Adipose tissue (tissue), 3 donors: ENCODE data around the gene TNFRSF8. TPM values are rescaled to one million over a fixed set of nuclear protein-coding genes. Genes with fewer than 3 reads are reported as not detected.
"Not testable (repeated sequence)": the region's sequence is repeated elsewhere in the genome, so short reads cannot be mapped to it uniquely, and the experiment has no call there.

ENCODE experiments used
- H3K27ac ChIP-seq: one replicate; pipeline ENCODE4 v1.5.1; 2013; ENCODE audit warnings: low read depth, low read length
- WGBS, 3 donors: extraction: QIAGEN DNeasy Blood & Tissue Kit; methylation state at CpG; one replicate each; pipeline ENCODE4 v1.1.7; 2013; 5-methylcytosine and 5-hydroxymethylcytosine counted together
- polyA plus RNA-seq, 3 donors: library from polyadenylated mRNA; stranded (reverse); fragments of 200-250 nt; gene quantifications; one replicate each; pipeline ENCODE4 v1.2.3, GENCODE V29; 2013
- donor health status: healthy with polysubstance abuse.
- donor health status: Bipolar disorder and iron deficiency.
- donor health status: healthy.

Gene TNFRSF8
- polyA plus RNA-seq, 3 donors: 0.40 to 3.8 (median 2.8) TPM

DNA sequence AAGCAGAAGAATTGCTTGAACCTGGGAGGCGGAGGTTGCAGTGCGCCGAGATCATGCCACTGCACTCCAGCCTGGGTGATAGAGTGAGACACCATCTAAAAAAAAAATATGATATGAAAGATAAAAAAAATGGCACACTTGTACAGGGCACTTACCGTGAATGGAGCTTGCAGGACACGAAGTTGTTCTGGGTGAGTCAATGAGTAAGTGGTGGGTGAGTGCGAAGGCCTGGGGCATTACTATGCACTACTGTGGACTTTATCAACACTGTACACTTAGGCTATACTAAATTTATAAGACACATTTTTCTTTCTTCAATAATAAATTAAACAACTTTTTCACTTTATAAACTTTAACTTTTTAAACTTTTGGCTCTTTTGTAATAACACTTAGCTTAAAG, 37.0 kb downstream of the TNFRSF8 start:
- H3K27ac ChIP-seq: no peak overlapping the region
- WGBS, 3 donors: 93 to 98% (median 97%) methylated on average over 6 of the region's 6 CpGs

DNA sequence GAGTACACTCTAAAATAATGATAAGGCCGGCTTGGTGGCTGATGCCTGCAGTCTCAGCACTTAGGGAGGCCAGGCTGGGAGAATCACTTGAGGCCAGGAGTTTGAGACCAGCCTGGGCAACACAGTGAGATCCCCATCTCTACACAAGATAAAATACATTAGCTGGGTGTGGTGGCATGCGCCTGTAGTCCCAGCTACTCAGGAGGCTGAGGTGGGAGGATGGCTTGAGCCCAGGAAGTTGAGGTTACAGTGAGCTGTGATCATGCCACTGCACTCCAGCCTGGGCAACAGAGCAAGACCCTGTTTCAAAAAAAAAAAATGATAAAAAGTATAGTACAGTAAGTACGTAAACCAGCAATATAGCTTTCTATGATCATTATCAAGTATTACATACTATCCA, 38.0 kb downstream of the TNFRSF8 start:
- 84 to 96% (median 90%) methylated on average over 3 of the region's 3 CpGs for WGBS, 3 donors
- not testable (repeated sequence) for H3K27ac ChIP-seq

- WGBS, 3 donors: 94 to 95% (median 94%) methylated on average over 10 of the region's 10 CpGs
- H3K27ac ChIP-seq: no peak overlapping the region
These were observed 39.0 kb downstream of the TNFRSF8 start for GRCh38 chr1:12102066-12102465.

GRCh38 chr1:12104417-12104816, 41.3 kb downstream of the TNFRSF8 start:
- 74 to 80% (median 77%) methylated on average over 13 of the region's 13 CpGs for WGBS, 3 donors
- no peak overlapping the region for H3K27ac ChIP-seq

- 62 to 89% (median 80%) methylated on average over 5 of the region's 5 CpGs for WGBS, 3 donors
These were observed 43.0 kb downstream of the TNFRSF8 start for GRCh38 chr1:12106153-12106552.

GRCh38 chr1:12106861-12107260, 43.8 kb downstream of the TNFRSF8 start:
- not testable (repeated sequence) for H3K27ac ChIP-seq
- WGBS, 3 donors: 74 to 78% (median 76%) methylated on average over 9 of the region's 9 CpGs

More at GRCh38 chr1:12106153-12106552, 43.0 kb downstream of the TNFRSF8 start:
- H3K27ac ChIP-seq: no peak overlapping the region

GRCh38 chr1:12107718-12108117, 44.6 kb downstream of the TNFRSF8 start:
- H3K27ac ChIP-seq: no peak overlapping the region
- 81 to 84% (median 84%) methylated on average over 13 of the region's 13 CpGs for WGBS, 3 donors

DNA sequence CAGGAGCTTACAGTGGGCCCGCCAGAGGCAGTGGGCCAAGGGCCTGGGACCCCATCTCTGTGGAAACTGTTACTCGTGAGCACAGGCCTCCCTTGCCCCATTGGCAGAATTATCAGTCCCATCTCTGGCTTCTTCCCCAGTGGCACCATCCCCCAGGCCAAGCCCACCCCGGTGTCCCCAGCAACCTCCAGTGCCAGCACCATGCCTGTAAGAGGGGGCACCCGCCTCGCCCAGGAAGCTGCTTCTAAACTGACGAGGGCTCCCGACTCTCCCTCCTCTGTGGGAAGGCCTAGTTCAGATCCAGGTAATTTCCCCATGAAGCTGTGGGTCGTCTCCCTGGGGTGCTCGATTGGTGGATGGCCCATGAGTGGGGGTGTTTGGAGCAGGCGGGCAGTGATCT, 46.8 kb downstream of the TNFRSF8 start:
- no peak overlapping the region for H3K27ac ChIP-seq
- WGBS, 3 donors: 82 to 94% (median 89%) methylated on average over 10 of the region's 10 CpGs

DNA sequence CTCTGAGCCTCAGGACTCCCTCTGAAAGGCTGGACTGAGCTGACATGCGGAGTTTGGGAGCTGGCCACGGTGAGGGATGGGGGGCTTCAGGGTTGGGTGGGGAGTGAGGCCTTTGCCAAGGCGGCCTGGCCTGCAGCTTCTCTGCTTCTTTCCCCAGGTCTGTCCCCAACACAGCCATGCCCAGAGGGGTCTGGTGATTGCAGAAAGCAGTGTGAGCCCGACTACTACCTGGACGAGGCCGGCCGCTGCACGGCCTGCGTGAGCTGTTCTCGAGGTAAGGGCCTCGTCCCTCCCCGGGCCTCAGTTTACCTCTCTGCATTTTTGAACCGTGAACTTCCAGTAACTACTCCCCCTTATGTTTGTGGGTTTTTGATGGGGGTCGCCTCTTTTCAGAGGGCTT, 48.6 kb downstream of the TNFRSF8 start:
- WGBS, 3 donors: 75 to 91% (median 91%) methylated on average over 14 of the region's 14 CpGs
- no peak overlapping the region for H3K27ac ChIP-seq

DNA sequence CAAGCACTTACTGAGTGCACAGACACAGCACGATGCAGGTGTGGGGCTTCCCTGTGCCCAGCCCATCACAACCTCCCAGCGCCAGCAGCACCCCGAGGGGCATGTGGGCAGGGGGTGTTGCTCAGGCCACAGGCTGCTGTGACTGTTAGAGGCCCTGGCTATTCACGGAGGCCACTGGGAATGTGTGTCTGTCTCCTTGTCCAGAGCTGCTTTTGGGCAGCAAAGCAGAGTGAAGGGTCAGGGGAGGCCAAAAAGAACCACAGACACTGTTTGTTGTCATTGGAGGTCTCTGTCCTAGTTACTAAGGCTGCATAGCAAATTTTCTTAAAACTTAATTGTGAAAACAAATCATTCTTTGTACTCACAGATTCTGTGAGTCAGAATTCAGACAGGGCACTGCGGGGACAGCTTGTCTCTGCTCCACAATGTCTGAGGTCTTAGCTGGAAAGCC, 49.6 kb downstream of the TNFRSF8 start:
- H3K27ac ChIP-seq: no peak overlapping the region

DNA sequence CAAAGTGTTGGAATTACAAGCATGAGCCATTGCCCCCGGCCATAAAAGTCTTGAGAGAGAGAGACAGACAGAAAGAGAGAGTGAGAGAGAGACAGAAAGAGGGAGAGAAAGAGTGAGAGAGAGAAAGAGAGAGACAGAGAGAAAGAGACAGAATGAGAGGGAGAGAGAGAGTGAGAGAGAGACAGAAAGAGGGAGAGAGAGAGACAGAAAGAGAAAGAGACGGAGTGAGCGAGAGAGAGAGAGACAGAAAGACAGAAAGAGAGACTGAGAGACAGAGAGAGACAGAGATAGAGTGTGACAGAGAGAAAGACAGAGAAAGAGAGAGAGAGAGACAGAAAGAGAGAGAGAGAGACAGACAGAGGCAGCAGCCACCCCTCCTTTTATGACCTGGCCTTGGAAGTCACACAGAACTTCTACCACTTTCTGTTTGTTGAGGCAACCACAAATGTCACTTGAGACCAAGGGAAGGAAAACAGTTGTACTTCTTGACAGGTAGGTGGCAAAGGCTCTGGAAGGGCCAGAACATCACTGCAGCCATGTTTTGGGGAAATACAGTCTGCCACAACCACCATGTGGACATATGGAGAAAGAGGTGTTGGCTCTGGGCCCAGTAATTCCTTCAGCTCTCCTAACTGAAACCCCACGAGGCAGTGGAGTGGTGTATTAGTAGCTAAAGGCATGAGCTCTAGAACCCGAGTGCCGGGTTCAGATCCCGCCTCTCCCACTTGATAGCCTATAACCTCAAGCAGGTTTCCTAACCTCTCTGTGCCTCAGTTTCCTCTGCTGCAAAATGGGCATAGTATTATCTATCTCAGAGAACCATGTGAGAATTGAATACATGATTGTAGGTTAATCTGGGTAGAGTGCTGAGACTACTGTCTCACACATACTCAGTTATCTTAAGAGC, 50.6 kb downstream of the TNFRSF8 start:
- WGBS, 3 donors: 67 to 78% (median 75%) methylated on average over 7 of the region's 7 CpGs
- H3K27ac ChIP-seq: no peak overlapping the region

More for the DNA sequence above, 49.6 kb downstream of the TNFRSF8 start:
- 68 to 73% (median 70%) methylated on average over 5 of the region's 5 CpGs for WGBS, 3 donors

GRCh38 chr1:12114340-12114683, 51.2 kb downstream of the TNFRSF8 start:
- 76 to 88% (median 87%) methylated on average over 6 of the region's 6 CpGs for WGBS, 3 donors

GRCh38 chr1:12114916-12115315, 51.8 kb downstream of the TNFRSF8 start:
- H3K27ac ChIP-seq: no peak overlapping the region
- WGBS, 3 donors: 78 to 87% (median 78%) methylated on average over 9 of the region's 9 CpGs

More at GRCh38 chr1:12114340-12114683, 51.2 kb downstream of the TNFRSF8 start:
- H3K27ac ChIP-seq: no peak overlapping the region

GRCh38 chr1:12121212-12122003, 58.3 kb downstream of the TNFRSF8 start:
- WGBS, 3 donors: 54 to 77% (median 66%) methylated on average over 12 of the region's 12 CpGs

GRCh38 chr1:12123172-12123571, 60.1 kb downstream of the TNFRSF8 start:
- WGBS, 3 donors: 40 to 79% (median 76%) methylated on average over 8 of the region's 8 CpGs
- H3K27ac ChIP-seq: no peak overlapping the region

More at GRCh38 chr1:12121212-12122003, 58.3 kb downstream of the TNFRSF8 start:
- H3K27ac ChIP-seq: no peak overlapping the region

DNA sequence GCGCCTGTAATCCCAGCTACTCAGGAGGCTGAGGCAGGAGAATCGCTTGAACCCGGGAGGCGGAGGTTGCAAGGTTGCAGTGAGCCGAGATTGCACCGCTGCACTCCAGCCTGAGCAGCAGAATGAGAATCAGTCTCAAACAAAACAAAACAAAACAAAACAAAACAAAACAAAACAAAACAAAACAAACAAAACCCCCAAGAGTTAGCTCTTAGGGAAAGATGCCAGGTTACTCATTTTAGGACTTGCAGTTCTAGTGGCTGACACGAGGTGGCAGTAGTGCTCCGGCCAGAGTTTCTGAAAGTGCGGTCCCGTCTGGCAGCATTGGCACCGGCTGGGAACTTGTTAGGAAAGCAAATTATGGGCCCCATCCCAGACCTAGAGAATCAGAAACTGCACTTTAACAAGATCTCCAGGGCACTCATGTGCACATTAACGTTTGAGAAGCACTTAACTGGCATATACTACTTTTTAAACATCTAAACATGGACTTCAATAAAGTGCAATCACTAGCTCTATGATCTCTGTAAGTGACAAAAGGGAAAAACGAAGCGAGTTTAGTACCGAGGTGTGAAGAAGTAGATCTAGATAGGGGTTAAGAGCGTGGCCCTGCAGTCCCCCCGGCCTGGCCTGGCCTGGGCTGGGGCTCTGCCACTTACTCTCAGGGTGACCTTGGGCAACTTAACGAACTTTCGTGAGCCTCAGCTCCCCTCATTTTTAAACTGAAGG, 61.8 kb downstream of the TNFRSF8 start:
- whole genome bisulfite sequencing, 3 donors: 43 to 45% (median 43%) methylated on average over 18 to 19 of the region's 19 CpGs
- H3K27ac ChIP-seq: no peak overlapping the region

DNA sequence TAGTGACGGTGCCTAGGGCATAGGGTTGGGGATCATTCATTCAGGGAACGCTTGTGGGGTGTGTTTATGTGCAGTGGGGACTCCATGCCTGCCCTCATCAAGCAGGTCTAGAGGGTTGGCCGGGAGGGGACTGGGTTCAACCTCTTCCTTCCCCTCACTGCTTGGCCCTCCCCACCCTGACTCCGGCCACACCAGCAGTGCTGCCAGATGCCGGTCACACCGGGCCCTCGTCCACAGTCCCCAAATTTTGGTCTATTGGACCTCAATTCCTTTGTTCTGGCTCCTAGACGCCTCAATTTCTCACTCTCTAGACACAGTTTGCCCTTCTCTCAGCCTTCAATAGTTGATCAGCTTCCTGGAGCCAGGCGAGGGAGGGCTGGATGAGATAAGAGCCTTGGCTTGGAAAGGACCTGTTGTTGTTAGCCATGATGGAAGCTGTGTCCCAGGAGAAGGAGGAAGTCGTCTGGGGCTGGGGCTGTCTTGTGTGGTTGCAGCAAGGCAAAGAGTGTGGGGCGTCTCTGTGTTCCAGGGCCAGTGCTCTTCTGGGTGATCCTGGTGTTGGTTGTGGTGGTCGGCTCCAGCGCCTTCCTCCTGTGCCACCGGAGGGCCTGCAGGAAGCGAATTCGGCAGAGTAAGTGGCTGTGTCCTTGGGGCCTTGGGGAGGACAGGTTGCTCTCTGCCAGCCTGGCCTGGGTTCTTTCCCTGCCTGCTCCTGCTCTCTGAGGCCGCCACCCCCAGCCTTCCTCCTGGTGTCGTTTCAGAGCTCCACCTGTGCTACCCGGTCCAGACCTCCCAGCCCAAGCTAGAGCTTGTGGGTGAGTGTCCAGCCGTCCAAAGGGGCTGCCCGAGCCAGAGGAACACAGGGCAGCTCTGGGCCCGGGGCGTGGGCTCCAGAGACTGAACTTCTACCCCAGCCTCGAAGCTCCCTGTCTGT, 62.6 kb downstream of the TNFRSF8 start:
- H3K27ac ChIP-seq: no peak overlapping the region
- 54 to 65% (median 57%) methylated on average over 24 of the region's 24 CpGs for WGBS, 3 donors

- 83 to 92% (median 84%) methylated on average over 9 of the region's 9 CpGs for WGBS, 3 donors
- no peak overlapping the region for H3K27ac ChIP-seq
These were observed 63.7 kb downstream of the TNFRSF8 start for GRCh38 chr1:12126781-12127180.
